ENCODE results near the gene MAD1L1. TPM values are rescaled to one million over a fixed set of nuclear protein-coding genes. Genes with fewer than 3 reads are reported as not detected.
A peak's percentile ranks its signal among the peaks of the same experiment; 100 is the strongest.
"Not testable (repeated sequence)": the region's sequence is repeated elsewhere in the genome, so short reads cannot be mapped to it uniquely, and the experiment has no call there.

MAD1L1 gene
- total RNA-seq, 1 donor from 2014 or later = 59.6 TPM

- Histone ChIP-seq H3K27ac (no peak overlapping the region), H3K9me3 (no peaks in the 10 kb centered on the region), H3K4me3 (no peak overlapping the region), H3K36me3 (no peaks in the 10 kb centered on the region), H3K27me3 (no peaks in the 10 kb centered on the region), H3K4me1 (no peaks in the 10 kb centered on the region)
- TF ChIP-seq CTCF (IDR thresholded peaks at IDR 0.05) = no peak
- intact Hi-C loops (cut with DNase I) = no loop called here
- DNase-seq (ENCODE audit: low spot score in 2 of 2) = peak in 1 of 2 donors; percentile 1
Measured at GRCh38 chr7:1823376-1824150, 409.2 kb downstream of the MAD1L1 start.

DNA sequence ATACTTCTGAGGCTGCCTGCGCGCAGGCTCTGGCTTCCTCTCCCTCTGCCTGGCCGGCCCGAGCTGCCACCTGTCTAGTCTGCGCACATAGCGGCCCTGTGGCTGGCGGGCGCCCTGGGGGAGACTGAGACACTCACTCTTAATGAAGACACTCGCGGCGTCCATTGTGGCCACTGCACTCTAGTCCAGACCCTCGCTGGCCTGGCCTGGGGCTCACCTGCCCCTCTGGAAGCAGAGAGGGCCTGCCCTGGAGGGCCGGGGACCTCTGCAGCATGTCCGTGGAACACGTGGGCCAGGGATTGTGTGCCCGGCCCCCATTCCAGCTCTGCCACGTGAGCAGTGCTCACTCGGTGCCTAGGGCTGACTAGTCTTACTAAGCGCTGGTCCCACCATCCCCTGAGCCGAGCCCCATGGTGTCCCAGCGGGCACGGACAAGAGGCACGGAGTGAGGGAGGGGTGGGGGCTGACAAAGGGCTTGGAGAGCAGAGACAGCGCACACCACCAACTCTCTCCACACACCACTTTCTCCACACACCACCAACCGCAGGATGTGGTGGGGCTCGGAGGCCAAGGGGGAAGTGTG is 413.4 kb downstream of the MAD1L1 start:
- TF ChIP-seq CTCF (IDR thresholded peaks at IDR 0.05) = no peak
- DNase-seq (ENCODE audit: low spot score in 2 of 2) = no peak
- H3K9me3 ChIP-seq = no peaks in the 10 kb centered on the region

DNA sequence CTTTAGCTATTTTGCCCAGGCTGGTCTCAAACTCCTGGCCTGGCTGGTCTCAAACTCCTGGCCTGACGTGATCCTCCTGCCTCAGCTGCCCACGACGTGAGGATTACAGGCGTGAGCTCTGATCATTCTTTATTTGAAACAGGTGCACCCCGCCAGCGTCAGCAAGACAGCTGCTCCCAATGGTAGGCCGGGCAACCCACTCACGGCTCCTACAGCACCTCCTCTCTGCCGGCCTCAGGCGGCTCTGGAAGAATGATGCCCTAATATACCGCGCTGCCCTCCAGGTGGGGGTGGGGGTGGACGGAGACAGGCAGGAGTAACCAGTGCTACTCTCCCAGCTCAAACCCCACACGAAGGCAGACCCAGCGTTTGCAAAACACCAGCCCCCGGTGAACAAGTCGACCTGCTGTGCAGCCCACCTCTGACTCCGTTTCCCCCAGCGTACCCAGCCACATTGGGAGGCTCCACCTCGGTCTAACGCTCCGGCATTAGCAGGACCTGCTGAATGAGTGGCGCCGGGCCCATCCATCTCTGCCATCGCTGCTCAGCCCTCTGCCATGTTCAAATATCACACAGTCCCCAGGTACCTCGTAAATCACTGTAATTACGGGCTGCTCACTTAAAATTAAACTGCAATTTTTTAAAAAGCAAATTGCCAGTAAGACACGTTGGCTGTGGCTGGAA is 414.0 kb downstream of the MAD1L1 start:
- H3K9me3 ChIP-seq = no peaks in the 10 kb centered on the region
- H3K4me3 ChIP-seq = no peak overlapping the region
- no peaks in the 10 kb centered on the region for H3K36me3 ChIP-seq
- H3K27ac ChIP-seq = no peak overlapping the region
- DNase-seq (ENCODE audit: low spot score in 2 of 2) = no peak
- H3K4me1 ChIP-seq = peaks cover 0 to 2% of the 10 kb centered on the region in 2 donors
- intact Hi-C loops (cut with DNase I) = no loop called here
- no peaks in the 10 kb centered on the region for H3K27me3 ChIP-seq
- no peak for TF ChIP-seq CTCF (IDR thresholded peaks at IDR 0.05)

More for the DNA sequence above, 413.4 kb downstream of the MAD1L1 start:
- intact Hi-C loops (cut with DNase I) = no loop called here
- Histone ChIP-seq H3K4me3 (no peak overlapping the region), H3K27ac (no peak overlapping the region), H3K4me1 (peaks cover 0 to 2% of the 10 kb centered on the region in 2 donors), H3K27me3 (no peaks in the 10 kb centered on the region), H3K36me3 (no peaks in the 10 kb centered on the region)

- no peak for TF ChIP-seq CTCF (IDR thresholded peaks at IDR 0.05)
- Histone ChIP-seq H3K4me1 (peaks cover 0 to 6% of the 10 kb centered on the region in 2 donors), H3K27ac (no peak overlapping the region), H3K4me3 (no peak overlapping the region), H3K36me3 (no peaks in the 10 kb centered on the region), H3K9me3 (no peaks in the 10 kb centered on the region), H3K27me3 (no peaks in the 10 kb centered on the region)
- intact Hi-C loops (cut with DNase I) = no loop called here
- DNase-seq (ENCODE audit: low spot score in 2 of 2) = no peak
Measured at GRCh38 chr7:1817061-1817712, 415.6 kb downstream of the MAD1L1 start.

- H3K9me3 ChIP-seq; H3K4me1 ChIP-seq; H3K27me3 ChIP-seq; intact Hi-C loops (cut with DNase I); H3K4me3 ChIP-seq; DNase-seq (ENCODE audit: low spot score in 2 of 2); H3K27ac ChIP-seq; H3K36me3 ChIP-seq: not testable (repeated sequence)
Measured at GRCh38 chr7:1816451-1816850, 416.3 kb downstream of the MAD1L1 start.

GRCh38 chr7:1815551-1816281 is 417.0 kb downstream of the MAD1L1 start:
- H3K9me3 ChIP-seq; H3K36me3 ChIP-seq; H3K27ac ChIP-seq; intact Hi-C loops (cut with DNase I); DNase-seq (ENCODE audit: low spot score in 2 of 2); H3K4me3 ChIP-seq; H3K4me1 ChIP-seq; H3K27me3 ChIP-seq: not testable (repeated sequence)

Measured in ascending aorta (tissue), 2 donors.